Thyroid gland (tissue), 4 donors: ENCODE results near the gene CYBA.
A peak's percentile ranks its signal among the peaks of the same experiment; 100 is the strongest.

Experiments used
- CTCF ChIP-seq, 6 experiments: fragments of 200-600 bp in 3 of 6; fragments of 450-650 bp in 3 of 6; sonication (generic) in 3 of 6; IDR thresholded peaks; one replicate each; pipeline ENCODE4 v1.5.1; 2016 to 2019; ENCODE audit warnings: antibody characterized with exemption in 6 of 6, mild to moderate bottlenecking in 2 of 6, inconsistent platforms in 1 of 6, moderate library complexity in 1 of 6
- POLR2A ChIP-seq, 2 donors: fragments of 450-650 bp; IDR thresholded peaks; one replicate each; pipeline ENCODE4 v1.6.1; 2017; ENCODE audit warnings: antibody characterized with exemption in 2 of 2, mild to moderate bottlenecking in 2 of 2, moderate library complexity in 1 of 2

DNA sequence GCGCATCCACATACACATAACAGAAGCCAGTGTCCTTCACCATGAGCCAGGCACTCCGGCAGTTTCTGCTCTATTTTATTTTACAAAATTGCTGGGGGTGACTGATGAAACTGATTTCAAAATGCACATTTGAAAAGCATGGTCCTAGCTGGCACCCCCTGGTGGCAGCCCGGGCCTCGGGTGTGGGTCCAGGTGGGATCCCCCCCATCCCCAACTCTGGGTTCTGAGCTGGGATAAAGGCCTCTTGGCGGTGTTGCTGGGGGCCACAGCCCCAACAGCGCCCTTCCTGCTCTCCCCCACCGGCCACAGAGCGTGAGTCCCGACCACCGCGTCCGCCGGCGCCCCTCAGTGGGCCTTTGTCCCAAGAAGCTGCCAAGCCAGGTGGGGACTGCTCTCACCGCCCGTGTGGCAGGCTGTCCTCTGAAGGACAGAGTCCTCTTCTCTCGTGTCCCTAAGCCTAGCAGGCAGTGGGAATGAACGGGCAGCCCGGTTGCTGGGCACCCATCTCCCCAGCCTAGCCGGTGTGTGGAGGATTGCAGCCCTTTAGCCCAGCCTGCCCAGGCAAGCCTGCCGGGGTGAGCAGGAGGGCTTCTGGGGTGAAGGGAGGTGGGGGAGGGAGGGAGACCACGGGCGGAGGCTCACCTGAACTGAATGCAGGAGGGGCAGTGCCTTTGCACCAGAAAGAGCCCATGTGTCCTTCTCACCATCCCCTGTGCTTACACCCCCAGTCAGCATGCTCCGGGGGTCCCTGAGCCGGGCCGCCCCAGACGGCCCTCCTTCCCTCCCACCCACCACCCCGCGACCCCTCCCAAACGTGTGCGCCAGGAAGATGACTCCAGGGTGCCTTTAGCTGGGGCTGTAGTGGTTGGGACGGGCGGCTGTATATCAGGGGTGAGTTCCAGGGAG is 34.6 kb upstream of the CYBA start:
- TF ChIP-seq POLR2A (IDR thresholded peaks at IDR 0.05) = no peak
- peak in 4 of 6 experiments; percentile 8 to 42 (median 25) for TF ChIP-seq CTCF (IDR thresholded peaks at IDR 0.05)
